ENCODE measurements around the gene SH3PXD2A. TPM values are rescaled to one million over a fixed set of nuclear protein-coding genes. Genes with fewer than 3 reads are reported as not detected.

The SH3PXD2A gene
- total and polyA plus RNA-seq, 2 of the 4 experiments (the other 2 are of a cell fraction), result 6.3 to 23.0 TPM

DNA sequence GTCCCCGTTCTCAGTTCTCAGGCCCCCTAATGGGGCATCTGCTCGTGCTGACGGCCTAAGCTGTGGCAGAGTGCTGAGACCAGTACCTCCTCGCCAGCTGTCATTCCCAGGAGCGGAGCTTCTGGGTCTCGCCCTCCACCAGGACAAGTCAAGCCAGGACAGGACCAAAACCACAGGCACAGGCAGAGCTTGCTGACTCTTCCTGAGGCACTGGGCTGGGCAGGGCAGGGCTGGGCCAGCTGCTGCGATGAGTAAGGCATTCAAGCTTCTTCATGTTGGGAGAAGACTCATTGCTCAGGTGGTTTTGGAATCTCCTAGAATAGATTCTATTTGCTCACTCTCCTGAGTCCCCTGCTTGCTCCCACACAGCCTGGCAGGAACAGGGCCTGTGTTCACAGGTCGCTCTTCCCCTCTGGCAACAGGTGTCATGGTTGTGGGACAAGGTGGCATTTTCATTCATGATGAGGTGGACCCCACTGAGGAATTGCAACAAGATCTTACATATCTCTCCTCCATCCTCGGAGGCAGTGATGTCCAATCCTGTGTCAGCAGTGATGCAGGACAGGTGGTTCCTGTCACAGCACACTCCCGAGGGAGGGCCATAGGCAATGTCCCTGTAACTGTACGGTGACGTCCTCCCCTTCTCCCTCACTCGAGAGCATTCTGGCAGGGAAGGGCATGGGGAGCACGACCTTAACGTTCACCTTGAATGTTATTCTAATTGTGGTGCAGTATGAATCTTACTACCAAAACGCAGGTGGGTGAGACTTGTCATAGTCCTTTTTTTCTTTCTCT is 17.0 kb upstream of the SH3PXD2A start:
- peak; percentile 40; the same call in 1 of the 2 replicates for ATAC-seq (ENCODE audit: low read depth)
- Histone ChIP-seq H3K9ac (ENCODE audit: low read depth, low read length) (no peak overlapping the region), H3K4me2 (ENCODE audit: low read depth, low read length) (no peak overlapping the region), H3K56ac (ENCODE audit: extremely low read depth, insufficient read depth, low read length) (no peak overlapping the region), H3K14ac (replicated peaks; ENCODE audit: low read depth, low read length) (no peak overlapping the region), H4K91ac (ENCODE audit: insufficient read depth, low read depth, low read length) (no peak overlapping the region), H2AK5ac (ENCODE audit: low read depth, low read length) (no peak overlapping the region), H4K5ac (ENCODE audit: low read depth, low read length) (no peak overlapping the region), H2BK120ac (ENCODE audit: low read depth, low read length) (no peak overlapping the region), H3K9me1 (ENCODE audit: insufficient read depth, low read length) (peaks cover 5% of the 10 kb centered on the region; the same call in 1 of the 2 replicates), H3K23ac (ENCODE audit: low read depth, low read length) (no peak overlapping the region), H3K27ac (ENCODE audit: insufficient read depth, low read length) (no peak overlapping the region), H2BK20ac (ENCODE audit: low read depth, low read length) (no peak overlapping the region), H2BK15ac (ENCODE audit: low read depth, low read length) (no peak overlapping the region), H3K9me3 (ENCODE audit: control insufficient read depth, insufficient read depth, low read length) (no peaks in the 10 kb centered on the region), H4K20me1 (ENCODE audit: insufficient read depth, low read length) (no peaks in the 10 kb centered on the region), H2AFZ (replicated peaks; ENCODE audit: low read length, poor library complexity) (peak overlapping the region; percentile 9), H4K8ac (ENCODE audit: low read depth in 2 of 2, low read length in 2 of 2) (no peak overlapping the region), H2AK9ac (replicated peaks; ENCODE audit: low read depth, low read length, poor library complexity) (no peak overlapping the region), H3K36me3 (ENCODE audit: control insufficient read depth, insufficient read depth, low read length) (no peaks in the 10 kb centered on the region), H3K79me1 (ENCODE audit: low read depth in 1 of 2, low read length in 2 of 2) (no peaks in the 10 kb centered on the region), H3K27me3 (ENCODE audit: control insufficient read depth, insufficient read depth, low read length) (no peaks in the 10 kb centered on the region; the same call in 1 of the 2 replicates), H3K4me1 (ENCODE audit: control insufficient read depth, insufficient read depth, low read length) (no peaks in the 10 kb centered on the region), H3K18ac (ENCODE audit: low read depth, low read length) (no peak overlapping the region), H3K4ac (ENCODE audit: low read depth, low read length) (no peak overlapping the region), H2BK5ac (ENCODE audit: low read depth, low read length, poor library complexity, severe bottlenecking) (no peak overlapping the region), H3K4me3 (ENCODE audit: insufficient read depth, low read depth, low read length) (no peak overlapping the region)
- 86% methylated on average over 8 of the region's 16 CpGs; no CpG with 5 or more reads in 1 of the 2 experiments for WGBS, 2 experiments (ENCODE audit: extremely low coverage in 2 of 2, insufficient read length in 1 of 2)
- intact Hi-C loops (cut with micrococcal nuclease), result no loop called here
- ChIA-PET CTCF (no interaction called here), POLR2A (ENCODE audit: unreplicated experiment) (no interaction called here)
- no TSS peak for BruUV-seq (replicated peaks)
- DNase-seq, result peak; percentile 59
- TF ChIP-seq, protein P1, sequence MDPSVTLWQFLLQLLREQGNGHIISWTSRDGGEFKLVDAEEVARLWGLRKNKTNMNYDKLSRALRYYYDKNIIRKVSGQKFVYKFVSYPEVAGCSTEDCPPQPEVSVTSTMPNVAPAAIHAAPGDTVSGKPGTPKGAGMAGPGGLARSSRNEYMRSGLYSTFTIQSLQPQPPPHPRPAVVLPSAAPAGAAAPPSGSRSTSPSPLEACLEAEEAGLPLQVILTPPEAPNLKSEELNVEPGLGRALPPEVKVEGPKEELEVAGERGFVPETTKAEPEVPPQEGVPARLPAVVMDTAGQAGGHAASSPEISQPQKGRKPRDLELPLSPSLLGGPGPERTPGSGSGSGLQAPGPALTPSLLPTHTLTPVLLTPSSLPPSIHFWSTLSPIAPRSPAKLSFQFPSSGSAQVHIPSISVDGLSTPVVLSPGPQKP (IDR thresholded peaks at IDR 0.05; ENCODE audit: borderline replicate concordance, low read depth, low read length), result no peak
- no peak for TF ChIP-seq FOS (IDR thresholded peaks at IDR 0.05; ENCODE audit: low read depth, low read length)
- no peak for TF ChIP-seq CEBPB (IDR thresholded peaks at IDR 0.05; ENCODE audit: low read depth, low read length)
- TF ChIP-seq, protein P2, sequence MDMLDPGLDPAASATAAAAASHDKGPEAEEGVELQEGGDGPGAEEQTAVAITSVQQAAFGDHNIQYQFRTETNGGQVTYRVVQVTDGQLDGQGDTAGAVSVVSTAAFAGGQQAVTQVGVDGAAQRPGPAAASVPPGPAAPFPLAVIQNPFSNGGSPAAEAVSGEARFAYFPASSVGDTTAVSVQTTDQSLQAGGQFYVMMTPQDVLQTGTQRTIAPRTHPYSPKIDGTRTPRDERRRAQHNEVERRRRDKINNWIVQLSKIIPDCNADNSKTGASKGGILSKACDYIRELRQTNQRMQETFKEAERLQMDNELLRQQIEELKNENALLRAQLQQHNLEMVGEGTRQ (IDR thresholded peaks at IDR 0.05; ENCODE audit: low read depth, low read length), result no peak
- TF ChIP-seq MAFK (IDR thresholded peaks at IDR 0.05; ENCODE audit: low read depth, low read length), result no peak
- no peak for TF ChIP-seq MXI1 (IDR thresholded peaks at IDR 0.05; ENCODE audit: borderline replicate concordance, low read depth, low read length)
- TF ChIP-seq POLR2A (IDR thresholded peaks at IDR 0.05; ENCODE audit: low read depth, low read length), result no peak
- no peak for TF ChIP-seq MAZ (IDR thresholded peaks at IDR 0.05; ENCODE audit: borderline replicate concordance, low read depth, low read length)
- TF ChIP-seq, protein P3, sequence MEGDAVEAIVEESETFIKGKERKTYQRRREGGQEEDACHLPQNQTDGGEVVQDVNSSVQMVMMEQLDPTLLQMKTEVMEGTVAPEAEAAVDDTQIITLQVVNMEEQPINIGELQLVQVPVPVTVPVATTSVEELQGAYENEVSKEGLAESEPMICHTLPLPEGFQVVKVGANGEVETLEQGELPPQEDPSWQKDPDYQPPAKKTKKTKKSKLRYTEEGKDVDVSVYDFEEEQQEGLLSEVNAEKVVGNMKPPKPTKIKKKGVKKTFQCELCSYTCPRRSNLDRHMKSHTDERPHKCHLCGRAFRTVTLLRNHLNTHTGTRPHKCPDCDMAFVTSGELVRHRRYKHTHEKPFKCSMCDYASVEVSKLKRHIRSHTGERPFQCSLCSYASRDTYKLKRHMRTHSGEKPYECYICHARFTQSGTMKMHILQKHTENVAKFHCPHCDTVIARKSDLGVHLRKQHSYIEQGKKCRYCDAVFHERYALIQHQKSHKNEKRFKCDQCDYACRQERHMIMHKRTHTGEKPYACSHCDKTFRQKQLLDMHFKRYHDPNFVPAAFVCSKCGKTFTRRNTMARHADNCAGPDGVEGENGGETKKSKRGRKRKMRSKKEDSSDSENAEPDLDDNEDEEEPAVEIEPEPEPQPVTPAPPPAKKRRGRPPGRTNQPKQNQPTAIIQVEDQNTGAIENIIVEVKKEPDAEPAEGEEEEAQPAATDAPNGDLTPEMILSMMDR (conservative IDR thresholded peaks at IDR 0.05; ENCODE audit: low read depth, low read length), result no peak
- TF ChIP-seq RAD21 (IDR thresholded peaks at IDR 0.05; ENCODE audit: low read length), result no peak
- no peak for TF ChIP-seq CHD1 (IDR thresholded peaks at IDR 0.05; ENCODE audit: low read depth, low read length)
- TF ChIP-seq NFE2L2 (IDR thresholded peaks at IDR 0.05; ENCODE audit: low read depth, low read length), result no peak
- dilution Hi-C loops (cut with HindIII; ENCODE audit: low sequenced_read_pairs, unreplicated experiment), result loop anchor here (25.0 kb wide), 1 partner anchor 160 kb away; no protein-coding TSS in a partner anchor
- in situ Hi-C loops (cut with MboI; ENCODE audit: low sequenced_read_pairs), result no loop called here
